ENCODE measurements around the gene KAT6B.
"Not testable (repeated sequence)": the region's sequence is repeated elsewhere in the genome, so short reads cannot be mapped to it uniquely, and the experiment has no call there.

DNA sequence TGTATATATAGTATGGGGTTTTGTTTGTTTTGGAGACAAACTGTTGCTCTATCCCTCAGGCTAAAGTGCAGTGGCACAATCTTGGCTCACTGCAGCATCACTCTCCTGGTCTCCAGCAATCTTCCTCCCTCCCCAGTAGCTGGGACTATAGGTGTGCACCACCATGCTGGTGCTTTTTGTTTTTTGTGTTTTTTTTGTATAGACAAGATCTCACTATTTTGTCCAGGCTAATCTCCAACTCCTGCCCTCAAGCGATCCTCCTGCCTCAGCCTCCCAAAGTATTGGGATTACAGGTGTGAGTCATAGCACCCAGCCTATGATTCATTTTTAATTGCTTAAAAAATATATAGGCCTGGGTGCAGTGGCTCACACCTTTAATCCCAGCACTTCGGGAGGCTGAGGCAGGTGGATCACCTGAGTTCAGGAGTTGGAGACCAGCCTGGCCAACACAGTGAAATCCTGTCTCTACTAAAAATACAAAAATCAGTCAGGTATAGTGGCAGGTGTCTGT, 229.6 kb downstream of the KAT6B start:
- TF ChIP-seq, protein P1, sequence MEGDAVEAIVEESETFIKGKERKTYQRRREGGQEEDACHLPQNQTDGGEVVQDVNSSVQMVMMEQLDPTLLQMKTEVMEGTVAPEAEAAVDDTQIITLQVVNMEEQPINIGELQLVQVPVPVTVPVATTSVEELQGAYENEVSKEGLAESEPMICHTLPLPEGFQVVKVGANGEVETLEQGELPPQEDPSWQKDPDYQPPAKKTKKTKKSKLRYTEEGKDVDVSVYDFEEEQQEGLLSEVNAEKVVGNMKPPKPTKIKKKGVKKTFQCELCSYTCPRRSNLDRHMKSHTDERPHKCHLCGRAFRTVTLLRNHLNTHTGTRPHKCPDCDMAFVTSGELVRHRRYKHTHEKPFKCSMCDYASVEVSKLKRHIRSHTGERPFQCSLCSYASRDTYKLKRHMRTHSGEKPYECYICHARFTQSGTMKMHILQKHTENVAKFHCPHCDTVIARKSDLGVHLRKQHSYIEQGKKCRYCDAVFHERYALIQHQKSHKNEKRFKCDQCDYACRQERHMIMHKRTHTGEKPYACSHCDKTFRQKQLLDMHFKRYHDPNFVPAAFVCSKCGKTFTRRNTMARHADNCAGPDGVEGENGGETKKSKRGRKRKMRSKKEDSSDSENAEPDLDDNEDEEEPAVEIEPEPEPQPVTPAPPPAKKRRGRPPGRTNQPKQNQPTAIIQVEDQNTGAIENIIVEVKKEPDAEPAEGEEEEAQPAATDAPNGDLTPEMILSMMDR (IDR thresholded peaks at IDR 0.05) = not testable (repeated sequence)
- TF ChIP-seq POLR2A, EP300, POLR2AphosphoS5 (IDR thresholded peaks at IDR 0.05): not testable (repeated sequence)

All from stomach (tissue), 4 donors.